ENCODE data around the gene AHCYL2. TPM values are rescaled to one million over a fixed set of nuclear protein-coding genes. Genes with fewer than 3 reads are reported as not detected.

AHCYL2 gene
- total and polyA plus RNA-seq, 2 of the 8 experiments (the other 6 are each of a cell fraction or from before 2014, with no cell fraction given) = 20.7 to 25.4 TPM

- Histone ChIP-seq H3K79me1 (ENCODE audit: low read depth, low read length) (0 out of 2 replicates have a peak, but pooled peaks cover 2% of the 10 kb centered on the region), H3K79me2 (ENCODE audit: control insufficient read depth in 1 of 2, insufficient read depth in 2 of 2, low read length in 2 of 2) (no peaks in the 10 kb centered on the region), H2BK120ac (replicated peaks; ENCODE audit: low read depth, low read length) (no peak overlapping the region), H3K27ac (ENCODE audit: low read depth, low read length) (no peak overlapping the region), H2BK15ac (ENCODE audit: low read length) (no peak overlapping the region), H3K18ac (ENCODE audit: extremely low read depth, low read length) (no peak overlapping the region), H3K56ac (replicated peaks; ENCODE audit: insufficient read length, low read depth, low read length) (no peak overlapping the region), H4K5ac (ENCODE audit: insufficient read length, low read depth, low read length) (no peak overlapping the region), H3K4ac (replicated peaks; ENCODE audit: insufficient read length, low read depth, low read length) (no peak overlapping the region), H3K23me2 (ENCODE audit: low read depth, low read length) (no peaks in the 10 kb centered on the region), H3K14ac (ENCODE audit: insufficient read length) (no peak overlapping the region), H2AFZ (ENCODE audit: low read length) (no peak overlapping the region), H2BK20ac (ENCODE audit: low read length) (no peak overlapping the region), H2BK12ac (ENCODE audit: low read depth, low read length) (no peak overlapping the region), H3K4me3 (ENCODE audit: extremely low read depth in 1 of 4, insufficient read depth in 2 of 4, low read depth in 3 of 4, low read length in 4 of 4) (no peak overlapping the region), H3K27me3 (replicated peaks in 1 of 4; ENCODE audit: control insufficient read depth in 3 of 4, extremely low read depth in 1 of 4, insufficient read depth in 3 of 4, low read length in 3 of 4) (no peaks in the 10 kb centered on the region), H3K9me3 (ENCODE audit: insufficient read depth in 2 of 2, low read depth in 1 of 2, low read length in 1 of 2) (peaks cover 0 to 4% of the 10 kb centered on the region in 2 experiments; a peak in 1 of 4 replicates), H3K4me1 (replicated peaks in 1 of 4; ENCODE audit: control insufficient read depth in 3 of 4, insufficient read depth in 4 of 4, low read length in 3 of 4) (no peaks in the 10 kb centered on the region), H3K36me3 (ENCODE audit: control insufficient read depth in 2 of 4, insufficient read depth in 4 of 4, low read length in 3 of 4) (peaks cover 16 to 43% (median 29%) of the 10 kb centered on the region in 4 experiments), H4K91ac (replicated peaks; ENCODE audit: insufficient read length, low read length) (no peak overlapping the region), H4K8ac (ENCODE audit: extremely low read depth, insufficient read depth, low read length) (no peak overlapping the region), H3K9ac (replicated peaks in 1 of 4; ENCODE audit: extremely low read depth in 1 of 4, low read depth in 3 of 4, low read length in 3 of 4) (no peak overlapping the region), H3K4me2 (ENCODE audit: insufficient read depth in 1 of 2, low read depth in 2 of 2, low read length in 2 of 2) (no peak overlapping the region), H2AK5ac (ENCODE audit: low read depth, low read length) (no peak overlapping the region), H3K23ac (ENCODE audit: insufficient read length) (no peak overlapping the region), H4K20me1 (replicated peaks in 1 of 2; ENCODE audit: control insufficient read depth in 1 of 2, insufficient read depth in 2 of 2, low read length in 2 of 2) (peaks cover 0 to 12% of the 10 kb centered on the region in 2 experiments), H2BK5ac (ENCODE audit: low read depth, low read length) (no peak overlapping the region; the same call in 1 of the 2 replicates)
- FAIRE-seq (no peak), DNase-seq (ENCODE audit: low read depth in 1 of 2, low spot score in 2 of 2) (peak; percentile 41 to 98)
- POLR2A ChIA-PET (ENCODE audit: partially characterized antibody) = interaction anchor here (0.7 to 1.6 kb wide), 8 partner anchors 9 to 99 kb away, joined by 3 to 5 read pairs (median 3); partner anchors contain the start of genes AHCYL2 and SMO
- CTCF ChIA-PET (ENCODE audit: partially characterized antibody) = interaction anchor here (0.6 to 10.6 kb wide), 40 partner anchors 8 to 393 kb away, joined by 3 to 258 read pairs (median 4); partner anchors contain the start of genes SMO, TNPO3 and TSPAN33
- WGBS, 2 experiments (ENCODE audit: extremely low coverage in 1 of 2, insufficient coverage in 1 of 2, insufficient read length in 1 of 2, insufficient replicate concordance in 2 of 2, low coverage in 1 of 2, low lambda C conversion rate in 2 of 2, missing lambda C conversion rate in 1 of 2) = 79% methylated on average over 13 of the region's 16 CpGs; no CpG with 5 or more reads in 1 of the 2 experiments
- TF ChIP-seq JUN (IDR thresholded peaks at IDR 0.05; ENCODE audit: low read depth, low read length) = no peak
- TF ChIP-seq BACH1 (IDR thresholded peaks at IDR 0.05; ENCODE audit: low read length) = no peak
- TF ChIP-seq CHD2 (IDR thresholded peaks at IDR 0.05; ENCODE audit: low read length) = no peak
- no peak for TF ChIP-seq KDM4A (IDR thresholded peaks at IDR 0.05; ENCODE audit: low read depth, low read length, severe bottlenecking)
- TF ChIP-seq, protein P1, sequence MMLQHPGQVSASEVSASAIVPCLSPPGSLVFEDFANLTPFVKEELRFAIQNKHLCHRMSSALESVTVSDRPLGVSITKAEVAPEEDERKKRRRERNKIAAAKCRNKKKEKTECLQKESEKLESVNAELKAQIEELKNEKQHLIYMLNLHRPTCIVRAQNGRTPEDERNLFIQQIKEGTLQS (IDR thresholded peaks at IDR 0.05; ENCODE audit: insufficient read depth, low read depth, low read length) = no peak
- no peak for TF ChIP-seq MAFK (IDR thresholded peaks at IDR 0.05; ENCODE audit: low read depth, low read length)
- no peak for TF ChIP-seq TAF1 (IDR thresholded peaks at IDR 0.05; ENCODE audit: low read depth, low read length)
- TF ChIP-seq EZH2 (IDR thresholded peaks at IDR 0.05; ENCODE audit: low read depth, low read length, severe bottlenecking) = no peak
- TF ChIP-seq ATF2 (IDR thresholded peaks at IDR 0.05; ENCODE audit: low read length) = no peak
- TF ChIP-seq TBP (IDR thresholded peaks at IDR 0.05; ENCODE audit: low read depth, low read length) = no peak
These were observed 14.4 kb upstream of the AHCYL2 start for GRCh38 chr7:129210256-129210988.
